ENCODE data around the gene TRAPPC10.

The TRAPPC10 gene

GRCh38 chr21:44082648-44083440 is 70.7 kb downstream of the TRAPPC10 start:
- Histone ChIP-seq H3K79me2 (ENCODE audit: control insufficient read depth, insufficient read depth, low read length, unreplicated experiment) (no peaks in the 10 kb centered on the region), H3K36me3 (ENCODE audit: insufficient read depth, low read length) (peaks cover 7% of the 10 kb centered on the region; the same call in 1 of the 2 replicates), H3K4me3 (ENCODE audit: low read depth, low read length) (no peak overlapping the region), H3K4me1 (ENCODE audit: control insufficient read depth, insufficient read depth, low read length, unreplicated experiment) (no peaks in the 10 kb centered on the region), H2AFZ (ENCODE audit: low read length, unreplicated experiment) (no peak overlapping the region), H3K27ac (ENCODE audit: low read depth, low read length) (no peak overlapping the region), H3K27me3 (ENCODE audit: insufficient read depth, low read length) (no peaks in the 10 kb centered on the region)

DNA sequence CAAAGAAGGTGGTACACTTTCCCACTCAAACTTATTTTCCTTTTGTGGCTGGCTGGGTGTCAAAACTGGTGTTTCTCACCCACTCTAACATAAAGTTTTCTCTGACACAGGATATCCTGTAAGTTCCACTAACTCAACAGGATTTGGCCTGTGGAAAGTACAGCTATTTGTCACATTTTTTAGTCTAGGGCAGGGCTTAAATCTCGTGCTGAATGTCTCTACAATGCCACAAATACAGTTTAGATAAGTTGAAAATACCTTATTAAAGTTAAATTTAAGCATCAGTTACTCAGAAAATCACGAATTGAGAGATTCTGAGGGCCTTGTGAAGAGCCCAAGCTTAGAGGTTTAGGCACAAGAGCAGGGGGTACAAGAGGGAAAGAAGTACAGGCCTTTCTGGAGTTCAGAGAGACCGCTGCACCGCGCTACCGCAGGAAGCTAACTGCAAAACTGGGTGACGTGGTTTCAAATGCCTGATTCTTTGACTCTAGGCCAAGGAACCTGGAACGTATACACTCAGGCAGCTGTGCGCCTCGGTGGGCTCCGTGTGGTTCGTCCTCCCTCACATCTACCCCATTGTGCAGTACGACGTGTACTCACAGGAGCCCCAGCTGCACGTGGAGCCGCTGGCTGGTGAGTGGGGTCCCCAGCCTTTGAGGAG is 71.7 kb downstream of the TRAPPC10 start:
- Histone ChIP-seq H3K27ac (ENCODE audit: low read depth, low read length) (no peak overlapping the region), H3K36me3 (ENCODE audit: insufficient read depth, low read length) (peaks cover 7% of the 10 kb centered on the region; the same call in 1 of the 2 replicates), H3K79me2 (ENCODE audit: control insufficient read depth, insufficient read depth, low read length, unreplicated experiment) (no peaks in the 10 kb centered on the region), H3K27me3 (ENCODE audit: insufficient read depth, low read length) (no peaks in the 10 kb centered on the region), H3K4me1 (ENCODE audit: control insufficient read depth, insufficient read depth, low read length, unreplicated experiment) (no peaks in the 10 kb centered on the region), H2AFZ (ENCODE audit: low read length, unreplicated experiment) (no peak overlapping the region), H3K4me3 (ENCODE audit: low read depth, low read length) (no peak overlapping the region)

GRCh38 chr21:44084496-44085241 is 72.6 kb downstream of the TRAPPC10 start:
- H3K27me3 ChIP-seq (ENCODE audit: insufficient read depth, low read length): no peaks in the 10 kb centered on the region
- no peak overlapping the region for H2AFZ ChIP-seq (ENCODE audit: low read length, unreplicated experiment)
- no peak overlapping the region for H3K27ac ChIP-seq (ENCODE audit: low read depth, low read length)
- H3K4me3 ChIP-seq (ENCODE audit: low read depth, low read length): no peak overlapping the region
- H3K79me2 ChIP-seq (ENCODE audit: control insufficient read depth, insufficient read depth, low read length, unreplicated experiment): no peaks in the 10 kb centered on the region
- H3K36me3 ChIP-seq (ENCODE audit: insufficient read depth, low read length): peaks cover 2% of the 10 kb centered on the region; the same call in 1 of the 2 replicates
- no peaks in the 10 kb centered on the region for H3K4me1 ChIP-seq (ENCODE audit: control insufficient read depth, insufficient read depth, low read length, unreplicated experiment)

DNA sequence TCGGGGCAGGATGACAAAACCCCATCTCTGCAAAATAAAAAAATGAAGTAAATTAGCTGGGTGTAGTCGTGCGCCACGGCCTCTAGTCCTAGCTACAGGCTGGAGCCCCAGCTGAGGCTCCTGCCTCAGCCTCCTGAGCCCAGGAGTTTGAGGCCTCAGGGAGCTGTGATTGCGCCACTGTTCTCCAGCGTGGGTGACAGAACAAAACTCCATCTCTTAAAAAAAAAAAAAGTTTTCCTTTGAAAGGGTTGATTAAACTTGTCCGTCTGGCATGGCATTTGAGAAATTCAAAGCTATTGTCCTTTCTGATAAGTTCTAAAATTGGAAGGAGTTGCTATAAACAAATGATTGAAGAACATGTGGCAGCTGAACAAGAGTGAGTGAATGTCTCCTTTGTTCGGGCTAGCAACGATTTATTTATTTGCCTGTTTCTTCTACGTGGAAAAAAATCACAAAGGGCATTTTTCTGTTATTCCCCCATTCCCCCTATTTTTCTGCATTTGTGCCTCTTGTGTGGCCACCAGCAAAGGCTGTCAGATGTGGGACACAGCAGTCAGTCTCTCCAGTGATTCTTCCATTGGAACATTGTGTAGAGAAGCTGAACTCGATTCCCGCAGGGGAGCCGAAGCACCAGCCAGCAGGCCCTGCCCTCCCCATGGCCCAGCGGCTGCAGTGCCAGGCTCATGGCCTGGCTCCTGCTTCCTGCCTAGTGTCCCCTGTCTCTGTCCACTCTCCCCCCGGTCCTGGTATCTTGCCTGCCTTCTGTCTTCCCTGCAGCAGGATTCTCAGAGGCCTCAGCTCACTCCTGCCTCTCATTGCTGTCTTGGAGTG is 73.6 kb downstream of the TRAPPC10 start:
- Histone ChIP-seq H3K27me3 (ENCODE audit: insufficient read depth, low read length) (no peaks in the 10 kb centered on the region), H3K79me2 (ENCODE audit: control insufficient read depth, insufficient read depth, low read length, unreplicated experiment) (no peaks in the 10 kb centered on the region), H3K27ac (ENCODE audit: low read depth, low read length) (no peak overlapping the region), H3K36me3 (ENCODE audit: insufficient read depth, low read length) (peaks cover 5% of the 10 kb centered on the region; the same call in 1 of the 2 replicates), H2AFZ (ENCODE audit: low read length, unreplicated experiment) (no peak overlapping the region), H3K4me3 (ENCODE audit: low read depth, low read length) (no peak overlapping the region), H3K4me1 (ENCODE audit: control insufficient read depth, insufficient read depth, low read length, unreplicated experiment) (no peaks in the 10 kb centered on the region)

GRCh38 chr21:44086636-44087425 is 74.7 kb downstream of the TRAPPC10 start:
- Histone ChIP-seq H3K4me3 (ENCODE audit: low read depth, low read length) (no peak overlapping the region), H3K79me2 (ENCODE audit: control insufficient read depth, insufficient read depth, low read length, unreplicated experiment) (no peaks in the 10 kb centered on the region), H3K27me3 (ENCODE audit: insufficient read depth, low read length) (no peaks in the 10 kb centered on the region), H3K4me1 (ENCODE audit: control insufficient read depth, insufficient read depth, low read length, unreplicated experiment) (no peaks in the 10 kb centered on the region), H2AFZ (ENCODE audit: low read length, unreplicated experiment) (no peak overlapping the region), H3K27ac (ENCODE audit: low read depth, low read length) (no peak overlapping the region), H3K36me3 (ENCODE audit: insufficient read depth, low read length) (peaks cover 3% of the 10 kb centered on the region; the same call in 1 of the 2 replicates)

- peaks cover 3% of the 10 kb centered on the region; the same call in 1 of the 2 replicates for H3K36me3 ChIP-seq (ENCODE audit: insufficient read depth, low read length)
- no peaks in the 10 kb centered on the region for H3K79me2 ChIP-seq (ENCODE audit: control insufficient read depth, insufficient read depth, low read length, unreplicated experiment)
- H3K4me1 ChIP-seq (ENCODE audit: control insufficient read depth, insufficient read depth, low read length, unreplicated experiment): no peaks in the 10 kb centered on the region
- no peak overlapping the region for H3K27ac ChIP-seq (ENCODE audit: low read depth, low read length)
- H3K27me3 ChIP-seq (ENCODE audit: insufficient read depth, low read length): no peaks in the 10 kb centered on the region
- H2AFZ ChIP-seq (ENCODE audit: low read length, unreplicated experiment): no peak overlapping the region
- H3K4me3 ChIP-seq (ENCODE audit: low read depth, low read length): no peak overlapping the region
These were observed 75.6 kb downstream of the TRAPPC10 start for GRCh38 chr21:44087426-44088400.

DNA sequence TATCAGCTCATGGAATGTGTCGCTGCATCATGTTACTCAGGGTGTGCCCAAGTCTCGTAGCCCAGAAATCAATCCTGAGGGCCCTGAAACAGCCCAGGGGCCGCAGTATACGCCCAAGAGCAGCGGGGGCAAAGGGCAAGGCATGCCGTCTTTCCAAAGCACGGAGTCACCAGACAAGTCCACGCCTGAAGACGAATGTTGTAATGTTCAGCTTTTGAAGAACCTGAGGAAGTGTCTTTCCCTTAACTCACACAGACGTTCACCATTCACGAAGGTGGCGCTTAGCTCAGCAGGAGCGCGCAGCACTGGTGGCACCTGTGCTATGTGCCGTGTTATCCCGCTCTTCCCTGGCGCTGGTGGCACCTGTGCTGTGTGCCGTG is 76.3 kb downstream of the TRAPPC10 start:
- Histone ChIP-seq H2AFZ (ENCODE audit: low read length, unreplicated experiment) (no peak overlapping the region), H3K36me3 (ENCODE audit: insufficient read depth, low read length) (peaks cover 3% of the 10 kb centered on the region; the same call in 1 of the 2 replicates), H3K27ac (ENCODE audit: low read depth, low read length) (no peak overlapping the region), H3K4me3 (ENCODE audit: low read depth, low read length) (no peak overlapping the region), H3K79me2 (ENCODE audit: control insufficient read depth, insufficient read depth, low read length, unreplicated experiment) (no peaks in the 10 kb centered on the region), H3K4me1 (ENCODE audit: control insufficient read depth, insufficient read depth, low read length, unreplicated experiment) (no peaks in the 10 kb centered on the region), H3K27me3 (ENCODE audit: insufficient read depth, low read length) (no peaks in the 10 kb centered on the region)

DNA sequence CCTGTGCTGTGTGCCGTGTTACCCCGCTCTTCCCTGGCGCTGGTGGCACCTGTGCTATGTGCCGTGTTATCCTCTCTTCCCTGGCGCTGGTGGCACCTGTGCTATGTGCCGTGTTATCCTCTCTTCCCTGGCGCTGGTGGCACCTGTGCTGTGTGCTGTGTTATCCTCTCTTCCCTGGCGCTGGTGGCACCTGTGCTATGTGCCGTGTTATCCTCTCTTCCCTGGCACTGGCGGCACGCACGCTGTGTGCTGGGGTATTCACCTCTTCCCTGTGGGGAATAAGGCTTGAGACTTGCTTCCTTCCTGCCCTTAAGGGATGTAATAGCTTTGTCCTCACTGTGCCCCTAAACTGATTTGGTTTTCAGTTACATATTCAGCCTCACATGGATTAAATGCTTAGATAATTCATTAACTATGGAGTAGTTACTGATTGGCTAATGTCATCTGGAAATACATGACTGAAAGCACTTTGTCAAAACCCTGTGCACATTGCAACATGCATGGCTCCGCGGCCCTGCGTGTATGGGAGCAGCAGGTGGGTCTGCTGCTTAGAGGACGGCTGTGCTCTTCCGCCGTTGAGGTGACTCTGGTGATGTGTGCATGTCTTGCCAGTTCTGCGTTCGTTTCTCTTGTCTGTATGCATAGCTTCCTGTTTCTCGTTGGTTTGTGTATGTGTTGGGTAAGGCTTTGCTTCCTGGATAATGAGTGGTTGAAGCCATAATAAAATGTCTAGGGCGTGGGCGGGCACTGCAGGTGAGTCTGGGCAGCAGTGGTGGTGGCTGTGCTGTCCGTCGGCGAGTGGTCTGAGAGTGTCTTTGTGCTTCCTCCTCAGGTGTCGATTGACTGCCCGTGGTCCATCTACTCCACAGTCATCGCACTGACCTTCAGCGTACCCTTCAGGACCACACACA is 77.1 kb downstream of the TRAPPC10 start:
- H3K27ac ChIP-seq (ENCODE audit: low read depth, low read length): no peak overlapping the region
- H3K79me2 ChIP-seq (ENCODE audit: control insufficient read depth, insufficient read depth, low read length, unreplicated experiment): no peaks in the 10 kb centered on the region
- H2AFZ ChIP-seq (ENCODE audit: low read length, unreplicated experiment): no peak overlapping the region
- H3K27me3 ChIP-seq (ENCODE audit: insufficient read depth, low read length): no peaks in the 10 kb centered on the region
- H3K4me1 ChIP-seq (ENCODE audit: control insufficient read depth, insufficient read depth, low read length, unreplicated experiment): no peaks in the 10 kb centered on the region
- peaks cover 3% of the 10 kb centered on the region; the same call in 1 of the 2 replicates for H3K36me3 ChIP-seq (ENCODE audit: insufficient read depth, low read length)
- no peak overlapping the region for H3K4me3 ChIP-seq (ENCODE audit: low read depth, low read length)

All from ACC112 (cell line).